GM10266 (cell line): ENCODE data around the gene FRZB.

Source experiments
- DNase-seq: peaks from one replicate; pipeline ENCODE4 v3.0.0; 2012; ENCODE audit errors: extremely low spot score
- TF ChIP-seq, protein P1 (sequence below): IDR thresholded peaks from 2 replicates; pipeline ENCODE4 v1.5.1; 2012; ENCODE audit warnings: mild to moderate bottlenecking, low read depth; ENCODE audit not compliant: control insufficient read depth, insufficient read depth; ENCODE audit errors: missing control alignments

FRZB gene

DNA sequence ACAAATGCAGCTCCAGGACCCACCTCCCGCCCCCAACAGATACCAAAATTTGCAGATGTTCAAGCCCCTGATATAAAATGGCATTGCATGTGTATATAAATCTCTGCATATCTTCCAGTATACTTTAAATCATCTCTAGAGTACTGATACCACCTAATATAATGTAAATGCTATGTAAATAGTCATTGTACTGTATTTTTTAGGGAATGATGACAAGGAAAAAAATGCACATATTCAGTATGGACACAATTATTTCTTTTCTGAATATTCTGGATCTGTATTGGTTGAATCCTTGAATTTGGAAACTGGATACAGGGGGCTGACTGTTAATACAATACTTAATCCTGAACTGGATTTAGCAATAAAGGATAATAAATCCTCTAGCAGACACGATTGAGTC, 67.7 kb downstream of the FRZB start:
- no peak for DNase-seq
- TF ChIP-seq, protein P1, sequence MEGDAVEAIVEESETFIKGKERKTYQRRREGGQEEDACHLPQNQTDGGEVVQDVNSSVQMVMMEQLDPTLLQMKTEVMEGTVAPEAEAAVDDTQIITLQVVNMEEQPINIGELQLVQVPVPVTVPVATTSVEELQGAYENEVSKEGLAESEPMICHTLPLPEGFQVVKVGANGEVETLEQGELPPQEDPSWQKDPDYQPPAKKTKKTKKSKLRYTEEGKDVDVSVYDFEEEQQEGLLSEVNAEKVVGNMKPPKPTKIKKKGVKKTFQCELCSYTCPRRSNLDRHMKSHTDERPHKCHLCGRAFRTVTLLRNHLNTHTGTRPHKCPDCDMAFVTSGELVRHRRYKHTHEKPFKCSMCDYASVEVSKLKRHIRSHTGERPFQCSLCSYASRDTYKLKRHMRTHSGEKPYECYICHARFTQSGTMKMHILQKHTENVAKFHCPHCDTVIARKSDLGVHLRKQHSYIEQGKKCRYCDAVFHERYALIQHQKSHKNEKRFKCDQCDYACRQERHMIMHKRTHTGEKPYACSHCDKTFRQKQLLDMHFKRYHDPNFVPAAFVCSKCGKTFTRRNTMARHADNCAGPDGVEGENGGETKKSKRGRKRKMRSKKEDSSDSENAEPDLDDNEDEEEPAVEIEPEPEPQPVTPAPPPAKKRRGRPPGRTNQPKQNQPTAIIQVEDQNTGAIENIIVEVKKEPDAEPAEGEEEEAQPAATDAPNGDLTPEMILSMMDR = no peak

DNA sequence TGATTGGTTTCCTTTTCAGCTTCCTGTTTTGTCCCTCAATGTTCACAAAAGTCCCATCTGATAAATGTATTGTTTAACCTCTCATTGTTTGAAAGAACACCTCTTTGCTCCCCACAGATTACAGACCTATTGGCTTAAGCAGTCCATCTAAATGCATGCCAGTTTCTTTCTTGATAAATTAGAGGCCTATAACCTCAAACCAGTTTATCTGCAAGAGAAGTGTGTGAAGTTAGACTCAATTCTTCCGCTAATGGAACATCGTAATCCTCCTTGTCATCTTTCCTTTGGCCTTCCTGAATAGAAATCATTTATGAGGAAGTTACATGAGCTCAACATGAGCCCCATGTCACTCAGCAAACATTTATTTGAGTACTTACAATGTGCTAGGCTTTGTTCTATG, 74.0 kb downstream of the FRZB start:
- DNase-seq = no peak
- TF ChIP-seq, protein P1 = no peak

DNA sequence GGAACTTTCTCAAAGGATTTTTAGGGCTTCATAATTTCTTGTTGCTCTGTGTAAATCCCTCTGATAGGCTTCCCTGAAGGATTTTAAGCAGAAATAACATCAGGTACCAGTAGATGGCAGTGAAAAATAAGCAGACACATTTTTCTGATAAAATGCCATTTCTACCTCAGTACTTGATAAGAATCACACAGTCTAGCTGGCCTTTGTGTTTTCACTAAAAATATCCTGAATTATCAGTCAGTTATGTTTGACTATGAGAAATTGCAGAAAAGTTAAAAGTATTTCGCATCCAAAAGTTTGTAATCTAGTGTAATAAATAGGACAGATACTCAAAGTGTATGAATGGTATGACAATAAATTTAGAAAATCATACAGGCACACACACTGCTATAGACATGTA, 81.7 kb downstream of the FRZB start:
- TF ChIP-seq, protein P1 = peak; percentile 48
- DNase-seq = peak; percentile 5

DNA sequence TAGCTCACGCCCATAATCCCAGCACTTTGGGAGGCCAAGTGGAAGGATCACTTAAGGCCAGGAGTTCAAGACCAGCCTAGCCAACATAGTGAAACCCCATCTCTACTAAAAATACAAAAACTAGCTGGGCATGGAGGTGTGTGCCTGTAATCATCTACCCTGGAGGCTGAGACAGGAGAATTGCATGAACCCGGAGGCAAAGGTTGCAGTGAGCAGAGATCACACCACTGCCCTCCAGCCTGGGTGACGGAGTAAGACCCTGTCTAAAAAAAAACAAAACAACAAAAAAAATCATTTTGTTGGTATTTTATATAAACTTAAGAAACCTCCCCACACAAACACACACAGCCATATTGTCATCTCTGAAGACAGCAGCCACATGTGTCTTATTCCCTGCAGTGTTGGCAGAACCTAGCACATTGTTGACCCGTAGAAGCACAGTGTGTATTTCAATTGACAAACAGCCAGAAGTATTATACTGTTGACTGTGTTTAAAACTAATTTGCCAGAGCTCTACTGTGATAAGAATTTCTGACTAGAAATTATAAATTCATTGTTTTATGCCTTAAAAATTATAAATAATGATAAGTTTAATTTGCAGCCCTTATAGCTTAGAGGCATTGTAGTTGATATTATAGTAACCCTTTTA, 82.3 kb downstream of the FRZB start:
- TF ChIP-seq, protein P1 = no peak
- no peak for DNase-seq
